ENCODE data around the gene ZSCAN5C. TPM values are rescaled to one million over a fixed set of nuclear protein-coding genes. Genes with fewer than 3 reads are reported as not detected.

ZSCAN5C gene
- total RNA-seq, 1 donor from 2014 or later: 0.32 TPM

GRCh38 chr19:56253737-56254136, 51.7 kb downstream of the ZSCAN5C start:
- H3K9me3 Mint-ChIP-seq (ENCODE audit: unreplicated experiment): peaks cover 5% of the 10 kb centered on the region
- H3K4me3 Mint-ChIP-seq (ENCODE audit: unreplicated experiment): no peak overlapping the region
- peak overlapping the region; percentile 0 for H3K27ac Mint-ChIP-seq (ENCODE audit: unreplicated experiment)
- H3K4me1 Mint-ChIP-seq (ENCODE audit: low read depth, unreplicated experiment): peaks cover 4% of the 10 kb centered on the region
- no peak for TF ChIP-seq CTCF (IDR thresholded peaks at IDR 0.05; ENCODE audit: partially characterized antibody, unreplicated experiment)
- peaks cover 8% of the 10 kb centered on the region for H3K36me3 Mint-ChIP-seq (ENCODE audit: unreplicated experiment)
- no peak for DNase-seq
- peaks cover 7% of the 10 kb centered on the region for H3K27me3 Mint-ChIP-seq (ENCODE audit: unreplicated experiment)

GRCh38 chr19:56258272-56258671, 56.2 kb downstream of the ZSCAN5C start:
- TF ChIP-seq CTCF (IDR thresholded peaks at IDR 0.05; ENCODE audit: partially characterized antibody, unreplicated experiment): no peak
- no peak overlapping the region for H3K4me3 Mint-ChIP-seq (ENCODE audit: unreplicated experiment)
- no peak overlapping the region for H3K27ac Mint-ChIP-seq (ENCODE audit: unreplicated experiment)
- peaks cover 7% of the 10 kb centered on the region for H3K27me3 Mint-ChIP-seq (ENCODE audit: unreplicated experiment)
- peaks cover 4% of the 10 kb centered on the region for H3K4me1 Mint-ChIP-seq (ENCODE audit: low read depth, unreplicated experiment)
- no peaks in the 10 kb centered on the region for H3K9me3 Mint-ChIP-seq (ENCODE audit: unreplicated experiment)
- no peak for DNase-seq
- H3K36me3 Mint-ChIP-seq (ENCODE audit: unreplicated experiment): no peaks in the 10 kb centered on the region

Other genes starting within 250 kb of the ZSCAN5C start
- not detected for gene NLRP5, start 215.5 kb upstream of the ZSCAN5C start, total RNA-seq (ENCODE audit: unreplicated experiment)
- gene ZNF787, start 81.0 kb upstream of the ZSCAN5C start, total RNA-seq (ENCODE audit: unreplicated experiment): 59.7 TPM
- gene ZNF444, start 61.0 kb upstream of the ZSCAN5C start, total RNA-seq (ENCODE audit: unreplicated experiment): 56.9 TPM
- gene GALP, start 26.3 kb upstream of the ZSCAN5C start, total RNA-seq (ENCODE audit: unreplicated experiment): not detected
- gene ZSCAN5B, start 4.5 kb upstream of the ZSCAN5C start, total RNA-seq (ENCODE audit: unreplicated experiment): not detected
- gene EDDM13, start 70.5 kb downstream of the ZSCAN5C start, total RNA-seq (ENCODE audit: unreplicated experiment): not detected
- gene ZSCAN5A, start 112.6 kb downstream of the ZSCAN5C start, total RNA-seq (ENCODE audit: unreplicated experiment): 13.1 TPM
- 7.5 TPM for gene ZNF582, start 191.3 kb downstream of the ZSCAN5C start, total RNA-seq (ENCODE audit: unreplicated experiment)
- 13.6 TPM for gene ZNF583, start 202.1 kb downstream of the ZSCAN5C start, total RNA-seq (ENCODE audit: unreplicated experiment)